Measurements from ENCODE around the gene AP3D1. TPM values are rescaled to one million over a fixed set of nuclear protein-coding genes. Genes with fewer than 3 reads are reported as not detected.

The AP3D1 gene
- total RNA-seq, 1 donor from 2014 or later, result 169 TPM

DNA sequence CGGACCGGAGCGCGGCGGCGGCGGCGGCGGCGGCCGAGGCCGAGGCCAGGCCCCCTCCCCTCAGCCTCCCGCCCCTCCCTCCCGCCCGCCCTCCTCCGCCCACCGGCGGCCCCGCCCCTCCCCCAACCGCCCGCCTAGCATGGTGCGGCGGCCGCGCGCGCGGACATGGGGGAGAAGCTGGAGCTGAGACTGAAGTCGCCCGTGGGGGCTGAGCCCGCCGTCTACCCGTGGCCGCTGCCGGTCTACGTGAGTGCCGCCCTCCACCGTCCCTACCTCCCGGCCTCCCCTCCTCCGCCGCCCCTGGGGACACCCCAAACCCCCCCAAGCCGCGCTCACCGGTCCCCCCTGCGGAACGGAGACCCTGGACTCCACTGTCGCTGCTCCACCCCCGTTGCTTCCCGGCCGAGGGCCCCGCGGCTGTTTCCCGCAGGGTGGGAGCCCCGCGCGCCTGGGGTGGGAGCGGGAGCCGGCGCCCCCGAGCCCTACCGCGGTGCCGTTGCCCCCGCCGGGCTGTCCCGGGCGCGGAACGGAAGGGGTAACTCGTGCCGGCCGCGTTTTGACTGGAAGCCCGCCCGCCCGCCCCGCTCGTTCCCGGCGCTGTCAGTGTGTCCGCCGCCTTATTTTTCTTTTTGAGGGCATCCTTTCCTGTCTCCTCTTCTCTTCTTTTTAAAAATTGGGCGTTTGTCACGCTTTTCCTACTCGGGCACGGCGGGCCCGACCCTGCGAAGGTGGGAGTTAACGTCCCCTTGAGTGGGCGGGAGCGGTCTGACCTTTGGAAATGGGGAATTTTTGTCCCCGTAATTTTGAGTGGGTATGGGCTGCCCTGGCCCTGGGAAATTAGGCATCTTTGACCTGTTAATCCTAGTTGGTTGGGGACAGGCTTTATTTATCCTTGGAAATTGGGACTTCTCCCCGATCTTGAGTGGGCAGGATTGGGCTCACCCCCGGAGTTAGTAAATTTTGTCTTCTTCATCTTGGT, 12.9 kb upstream of the AP3D1 start:
- peaks cover 3% of the 10 kb centered on the region for H3K36me3 Mint-ChIP-seq (ENCODE audit: low read depth, unreplicated experiment)
- peak overlapping the region; percentile 97 for H3K4me3 Mint-ChIP-seq (ENCODE audit: unreplicated experiment)
- TF ChIP-seq, protein P1, sequence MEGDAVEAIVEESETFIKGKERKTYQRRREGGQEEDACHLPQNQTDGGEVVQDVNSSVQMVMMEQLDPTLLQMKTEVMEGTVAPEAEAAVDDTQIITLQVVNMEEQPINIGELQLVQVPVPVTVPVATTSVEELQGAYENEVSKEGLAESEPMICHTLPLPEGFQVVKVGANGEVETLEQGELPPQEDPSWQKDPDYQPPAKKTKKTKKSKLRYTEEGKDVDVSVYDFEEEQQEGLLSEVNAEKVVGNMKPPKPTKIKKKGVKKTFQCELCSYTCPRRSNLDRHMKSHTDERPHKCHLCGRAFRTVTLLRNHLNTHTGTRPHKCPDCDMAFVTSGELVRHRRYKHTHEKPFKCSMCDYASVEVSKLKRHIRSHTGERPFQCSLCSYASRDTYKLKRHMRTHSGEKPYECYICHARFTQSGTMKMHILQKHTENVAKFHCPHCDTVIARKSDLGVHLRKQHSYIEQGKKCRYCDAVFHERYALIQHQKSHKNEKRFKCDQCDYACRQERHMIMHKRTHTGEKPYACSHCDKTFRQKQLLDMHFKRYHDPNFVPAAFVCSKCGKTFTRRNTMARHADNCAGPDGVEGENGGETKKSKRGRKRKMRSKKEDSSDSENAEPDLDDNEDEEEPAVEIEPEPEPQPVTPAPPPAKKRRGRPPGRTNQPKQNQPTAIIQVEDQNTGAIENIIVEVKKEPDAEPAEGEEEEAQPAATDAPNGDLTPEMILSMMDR (IDR thresholded peaks at IDR 0.05; ENCODE audit: unreplicated experiment), result no peak
- H3K4me1 Mint-ChIP-seq (ENCODE audit: unreplicated experiment), result no peaks in the 10 kb centered on the region
- H3K27ac Mint-ChIP-seq (ENCODE audit: unreplicated experiment), result peak overlapping the region; percentile 90
- no peaks in the 10 kb centered on the region for H3K9me3 Mint-ChIP-seq (ENCODE audit: unreplicated experiment)
- peaks cover 15% of the 10 kb centered on the region for H3K27me3 Mint-ChIP-seq (ENCODE audit: unreplicated experiment)
- peak; percentile 36 for DNase-seq (ENCODE audit: low spot score)

DNA sequence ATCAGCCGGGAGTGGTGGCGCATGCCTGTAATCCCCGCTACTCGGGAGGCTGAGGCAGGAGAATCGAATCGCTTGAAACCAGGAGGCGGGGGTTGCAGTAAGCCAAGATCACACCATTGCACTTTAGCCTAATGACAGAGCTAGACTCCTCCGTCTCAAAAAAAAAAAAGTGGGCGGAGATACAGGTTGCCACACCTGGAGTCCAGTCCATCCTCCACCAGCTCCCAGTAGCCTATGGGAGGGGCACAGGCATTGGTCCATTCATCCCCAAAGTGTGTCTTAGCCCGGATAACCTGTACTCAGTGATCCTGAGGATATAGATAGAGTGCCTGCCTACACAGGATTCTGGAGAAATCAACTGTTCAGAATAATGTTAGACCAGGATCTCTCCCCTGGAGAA, 9.0 kb upstream of the AP3D1 start:
- Mint-ChIP-seq H3K4me3 (ENCODE audit: unreplicated experiment) (no peak overlapping the region), H3K4me1 (ENCODE audit: unreplicated experiment) (no peaks in the 10 kb centered on the region), H3K27ac (ENCODE audit: unreplicated experiment) (no peak overlapping the region), H3K9me3 (ENCODE audit: unreplicated experiment) (no peaks in the 10 kb centered on the region), H3K36me3 (ENCODE audit: low read depth, unreplicated experiment) (peaks cover 3% of the 10 kb centered on the region), H3K27me3 (ENCODE audit: unreplicated experiment) (peaks cover 7% of the 10 kb centered on the region)
- DNase-seq (ENCODE audit: low spot score), result no peak
- TF ChIP-seq, protein P1 (IDR thresholded peaks at IDR 0.05; ENCODE audit: unreplicated experiment), result no peak

DNA sequence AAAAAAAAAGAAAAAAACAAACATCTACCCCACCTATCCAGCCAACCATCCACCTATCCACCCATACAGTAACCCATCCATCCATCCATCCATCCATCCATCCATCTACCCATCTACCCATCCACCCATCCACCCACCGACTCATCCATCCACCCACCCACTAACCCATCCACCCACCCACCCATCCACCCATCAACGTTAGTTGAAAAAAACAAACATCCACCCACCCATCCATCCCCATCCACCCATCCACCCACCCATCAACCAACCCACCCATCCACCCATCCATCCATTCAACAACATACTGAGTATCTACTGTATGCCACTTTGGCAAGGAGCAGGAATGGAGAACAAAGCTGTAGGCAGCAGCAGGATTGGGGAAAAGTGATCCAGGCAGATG, 6.1 kb upstream of the AP3D1 start:
- H3K4me3 Mint-ChIP-seq (ENCODE audit: unreplicated experiment), result no peak overlapping the region

DNA sequence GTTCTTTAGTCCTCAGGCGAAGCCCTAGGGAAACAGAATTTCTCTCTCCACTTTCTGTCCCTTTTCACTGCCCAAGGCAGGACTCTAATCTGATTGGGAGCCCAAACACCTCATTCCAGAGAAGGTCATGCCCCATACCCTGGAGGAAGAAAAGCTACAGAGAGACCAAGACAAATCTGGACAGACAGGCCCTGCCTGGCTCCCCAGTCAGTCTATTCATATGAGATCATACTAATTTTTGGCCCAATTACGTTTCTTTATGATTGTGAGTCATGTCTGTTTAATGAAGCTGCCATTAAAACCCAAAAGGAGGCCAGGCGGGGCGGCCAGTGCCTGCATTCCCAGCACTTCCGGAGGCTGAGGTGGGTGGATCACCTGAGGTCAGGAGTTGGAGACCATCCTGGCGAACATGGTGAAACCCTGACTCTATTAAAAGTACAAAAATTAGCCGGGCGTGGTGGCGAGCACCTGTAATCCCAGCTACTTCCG, 3.3 kb upstream of the AP3D1 start:
- peaks cover 4% of the 10 kb centered on the region for H3K27me3 Mint-ChIP-seq (ENCODE audit: unreplicated experiment)
- no peak overlapping the region for H3K27ac Mint-ChIP-seq (ENCODE audit: unreplicated experiment)
- no peak overlapping the region for H3K4me3 Mint-ChIP-seq (ENCODE audit: unreplicated experiment)

More for the DNA sequence above, 6.1 kb upstream of the AP3D1 start:
- Mint-ChIP-seq H3K9me3 (ENCODE audit: unreplicated experiment) (no peaks in the 10 kb centered on the region), H3K36me3 (ENCODE audit: low read depth, unreplicated experiment) (no peaks in the 10 kb centered on the region), H3K4me1 (ENCODE audit: unreplicated experiment) (no peaks in the 10 kb centered on the region), H3K27ac (ENCODE audit: unreplicated experiment) (no peak overlapping the region), H3K27me3 (ENCODE audit: unreplicated experiment) (no peaks in the 10 kb centered on the region)
- DNase-seq (ENCODE audit: low spot score), result no peak
- TF ChIP-seq, protein P1 (IDR thresholded peaks at IDR 0.05; ENCODE audit: unreplicated experiment), result no peak

More for the DNA sequence above, 3.3 kb upstream of the AP3D1 start:
- Mint-ChIP-seq H3K9me3 (ENCODE audit: unreplicated experiment) (no peaks in the 10 kb centered on the region), H3K36me3 (ENCODE audit: low read depth, unreplicated experiment) (no peaks in the 10 kb centered on the region), H3K4me1 (ENCODE audit: unreplicated experiment) (peaks cover 6% of the 10 kb centered on the region)
- TF ChIP-seq, protein P1 (IDR thresholded peaks at IDR 0.05; ENCODE audit: unreplicated experiment), result no peak
- no peak for DNase-seq (ENCODE audit: low spot score)

Data from endothelial cell (in vitro differentiated cells).